Measurements from ENCODE around the gene GLP1R. TPM values are rescaled to one million over a fixed set of nuclear protein-coding genes. Genes with fewer than 3 reads are reported as not detected.

Gene GLP1R
- total RNA-seq, 1 experiment from 2014 or later, result not detected

DNA sequence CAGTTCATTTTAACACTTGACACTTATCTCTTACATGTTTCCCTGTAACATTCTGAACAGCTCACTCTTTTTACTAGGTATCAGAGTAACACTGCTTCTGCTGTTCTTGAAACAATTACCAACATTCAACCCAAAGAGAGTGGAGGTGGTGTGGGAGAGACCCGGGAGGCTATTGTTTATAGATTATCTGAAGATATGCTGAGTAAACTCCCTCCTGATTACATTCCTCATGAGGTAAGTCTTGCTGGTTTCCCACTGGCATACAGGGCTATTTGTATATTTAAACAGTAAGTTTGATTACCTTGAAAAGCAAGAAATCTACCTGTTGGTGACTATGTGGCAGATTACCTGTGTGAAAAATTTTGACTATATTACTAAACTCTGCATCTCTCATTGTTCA, 39.8 kb upstream of the GLP1R start:
- Histone ChIP-seq H3K36me3 (ENCODE audit: control insufficient read depth, insufficient read depth, low read length) (no peaks in the 10 kb centered on the region), H3K27me3 (ENCODE audit: control insufficient read depth, insufficient read depth, low read length) (peaks cover 9% of the 10 kb centered on the region), H3K27ac (ENCODE audit: low read length) (no peak overlapping the region), H3K4me1 (ENCODE audit: control insufficient read depth, insufficient read depth, low read length) (no peaks in the 10 kb centered on the region), H3K9me3 (ENCODE audit: control insufficient read depth, insufficient read depth, low read depth, low read length) (no peaks in the 10 kb centered on the region), H3K4me3 (ENCODE audit: low read depth in 2 of 2, low read length in 2 of 2) (no peak overlapping the region)
- POLR2A ChIA-PET, result no interaction called here
- intact Hi-C loops (cut with micrococcal nuclease; ENCODE audit: unreplicated experiment), result no loop called here
- ATAC-seq, result no peak
- BruUV-seq (replicated peaks), result no TSS peak
- no peak for TF ChIP-seq TCF7L2 (IDR thresholded peaks at IDR 0.05; ENCODE audit: low read depth, low read length)
- TF ChIP-seq, protein P1, sequence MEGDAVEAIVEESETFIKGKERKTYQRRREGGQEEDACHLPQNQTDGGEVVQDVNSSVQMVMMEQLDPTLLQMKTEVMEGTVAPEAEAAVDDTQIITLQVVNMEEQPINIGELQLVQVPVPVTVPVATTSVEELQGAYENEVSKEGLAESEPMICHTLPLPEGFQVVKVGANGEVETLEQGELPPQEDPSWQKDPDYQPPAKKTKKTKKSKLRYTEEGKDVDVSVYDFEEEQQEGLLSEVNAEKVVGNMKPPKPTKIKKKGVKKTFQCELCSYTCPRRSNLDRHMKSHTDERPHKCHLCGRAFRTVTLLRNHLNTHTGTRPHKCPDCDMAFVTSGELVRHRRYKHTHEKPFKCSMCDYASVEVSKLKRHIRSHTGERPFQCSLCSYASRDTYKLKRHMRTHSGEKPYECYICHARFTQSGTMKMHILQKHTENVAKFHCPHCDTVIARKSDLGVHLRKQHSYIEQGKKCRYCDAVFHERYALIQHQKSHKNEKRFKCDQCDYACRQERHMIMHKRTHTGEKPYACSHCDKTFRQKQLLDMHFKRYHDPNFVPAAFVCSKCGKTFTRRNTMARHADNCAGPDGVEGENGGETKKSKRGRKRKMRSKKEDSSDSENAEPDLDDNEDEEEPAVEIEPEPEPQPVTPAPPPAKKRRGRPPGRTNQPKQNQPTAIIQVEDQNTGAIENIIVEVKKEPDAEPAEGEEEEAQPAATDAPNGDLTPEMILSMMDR (IDR thresholded peaks at IDR 0.05), result no peak
- TF ChIP-seq POLR2AphosphoS5 (IDR thresholded peaks at IDR 0.05; ENCODE audit: low read depth, low read length), result no peak
- TF ChIP-seq, protein P2, sequence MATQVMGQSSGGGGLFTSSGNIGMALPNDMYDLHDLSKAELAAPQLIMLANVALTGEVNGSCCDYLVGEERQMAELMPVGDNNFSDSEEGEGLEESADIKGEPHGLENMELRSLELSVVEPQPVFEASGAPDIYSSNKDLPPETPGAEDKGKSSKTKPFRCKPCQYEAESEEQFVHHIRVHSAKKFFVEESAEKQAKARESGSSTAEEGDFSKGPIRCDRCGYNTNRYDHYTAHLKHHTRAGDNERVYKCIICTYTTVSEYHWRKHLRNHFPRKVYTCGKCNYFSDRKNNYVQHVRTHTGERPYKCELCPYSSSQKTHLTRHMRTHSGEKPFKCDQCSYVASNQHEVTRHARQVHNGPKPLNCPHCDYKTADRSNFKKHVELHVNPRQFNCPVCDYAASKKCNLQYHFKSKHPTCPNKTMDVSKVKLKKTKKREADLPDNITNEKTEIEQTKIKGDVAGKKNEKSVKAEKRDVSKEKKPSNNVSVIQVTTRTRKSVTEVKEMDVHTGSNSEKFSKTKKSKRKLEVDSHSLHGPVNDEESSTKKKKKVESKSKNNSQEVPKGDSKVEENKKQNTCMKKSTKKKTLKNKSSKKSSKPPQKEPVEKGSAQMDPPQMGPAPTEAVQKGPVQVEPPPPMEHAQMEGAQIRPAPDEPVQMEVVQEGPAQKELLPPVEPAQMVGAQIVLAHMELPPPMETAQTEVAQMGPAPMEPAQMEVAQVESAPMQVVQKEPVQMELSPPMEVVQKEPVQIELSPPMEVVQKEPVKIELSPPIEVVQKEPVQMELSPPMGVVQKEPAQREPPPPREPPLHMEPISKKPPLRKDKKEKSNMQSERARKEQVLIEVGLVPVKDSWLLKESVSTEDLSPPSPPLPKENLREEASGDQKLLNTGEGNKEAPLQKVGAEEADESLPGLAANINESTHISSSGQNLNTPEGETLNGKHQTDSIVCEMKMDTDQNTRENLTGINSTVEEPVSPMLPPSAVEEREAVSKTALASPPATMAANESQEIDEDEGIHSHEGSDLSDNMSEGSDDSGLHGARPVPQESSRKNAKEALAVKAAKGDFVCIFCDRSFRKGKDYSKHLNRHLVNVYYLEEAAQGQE (IDR thresholded peaks at IDR 0.05; ENCODE audit: insufficient read depth in 1 of 2, low read depth in 2 of 2, low read length in 1 of 2), result no peak
- no peak for TF ChIP-seq SIN3A (IDR thresholded peaks at IDR 0.05; ENCODE audit: borderline replicate concordance, insufficient read depth, low read depth, low read length)
- CTCF ChIA-PET, result interaction anchor here (0.5 kb wide), 1 partner anchor 297 kb away, joined by 3 read pairs; no protein-coding TSS in a partner anchor
- in situ Hi-C loops (cut with HindIII; ENCODE audit: low pct_unique_long_range_greater_than_20kb, low sequenced_read_pairs), result no loop called here
- DNase-seq (ENCODE audit: low read depth, low spot score), result no peak

DNA sequence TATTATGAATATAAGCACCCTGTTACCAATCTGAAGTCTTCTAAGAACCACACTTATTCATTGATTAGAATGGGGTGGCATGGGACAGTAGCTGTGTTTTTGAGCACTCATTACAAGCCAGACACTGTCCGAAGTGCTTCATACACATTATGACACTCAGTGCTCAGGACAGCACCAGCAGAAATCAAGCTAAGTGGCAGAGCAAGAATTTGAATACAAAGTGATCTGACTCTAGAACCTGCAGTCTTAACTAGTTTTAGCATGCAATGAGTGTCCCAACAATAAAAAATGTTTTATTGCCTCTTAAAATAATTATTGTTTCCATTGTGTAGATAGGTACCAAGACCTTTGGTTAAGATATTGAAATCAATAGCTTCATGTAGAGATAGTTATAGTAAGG, 39.1 kb upstream of the GLP1R start:
- no peak overlapping the region for H3K27ac ChIP-seq (ENCODE audit: low read length)
- in situ Hi-C loops (cut with HindIII; ENCODE audit: low pct_unique_long_range_greater_than_20kb, low sequenced_read_pairs), result no loop called here

More for the DNA sequence above, 39.1 kb upstream of the GLP1R start:
- Histone ChIP-seq H3K4me3 (ENCODE audit: low read depth in 2 of 2, low read length in 2 of 2) (no peak overlapping the region), H3K9me3 (ENCODE audit: control insufficient read depth, insufficient read depth, low read depth, low read length) (no peaks in the 10 kb centered on the region), H3K27me3 (ENCODE audit: control insufficient read depth, insufficient read depth, low read length) (peaks cover 9% of the 10 kb centered on the region), H3K36me3 (ENCODE audit: control insufficient read depth, insufficient read depth, low read length) (no peaks in the 10 kb centered on the region), H3K4me1 (ENCODE audit: control insufficient read depth, insufficient read depth, low read length) (no peaks in the 10 kb centered on the region)
- no peak for DNase-seq (ENCODE audit: low read depth, low spot score)
- intact Hi-C loops (cut with micrococcal nuclease; ENCODE audit: unreplicated experiment), result no loop called here
- BruUV-seq (replicated peaks), result no TSS peak
- no peak for ATAC-seq
- POLR2A ChIA-PET, result no interaction called here
- CTCF ChIA-PET, result interaction anchor here (0.9 kb wide), 1 partner anchor 12 kb away, joined by 3 read pairs; no protein-coding TSS in a partner anchor
- TF ChIP-seq, protein P1 (IDR thresholded peaks at IDR 0.05), result no peak
- TF ChIP-seq POLR2AphosphoS5 (IDR thresholded peaks at IDR 0.05; ENCODE audit: low read depth, low read length) (no peak), TCF7L2 (IDR thresholded peaks at IDR 0.05; ENCODE audit: low read depth, low read length) (no peak), SIN3A (IDR thresholded peaks at IDR 0.05; ENCODE audit: borderline replicate concordance, insufficient read depth, low read depth, low read length) (no peak)
- TF ChIP-seq, protein P2 (IDR thresholded peaks at IDR 0.05; ENCODE audit: insufficient read depth in 1 of 2, low read depth in 2 of 2, low read length in 1 of 2), result no peak

All from Panc1 (cell line).